HCT116 (cell line): ENCODE data around the gene HSDL2. TPM values are rescaled to one million over a fixed set of nuclear protein-coding genes. Genes with fewer than 3 reads are reported as not detected.

Experiments used
- ATAC-seq: fragments of 200-7000 bp; cut with Tn5 transposase; 2 replicates; pipeline ENCODE4 v1.9.1; 2020; ENCODE audit warnings: mild to moderate bottlenecking, moderate library complexity
- BruUV-seq: library from RNA; stranded (reverse); fragments of 400-500 nt; replicated peaks from 2 replicates; lab custom pipeline; 2021; lab: Mats Ljungman, UMichigan
- CTCF ChIA-PET: fragments of 300-600 bp; sonication (Branson Sonifier 250); formaldehyde crosslinking; loops from one replicate; lab custom pipeline; 2021; ENCODE audit warnings: antibody characterized with exemption; lab: Charles Lee
- POLR2A ChIA-PET: fragments of 300-600, 350-600 bp; sonication (Branson Sonifier 250); formaldehyde crosslinking; loops from one replicate; lab custom pipeline; 2021; ENCODE audit warnings: antibody characterized with exemption; lab: Charles Lee
- RAD21 ChIA-PET, 2 experiments: fragments of 300-600 bp; sonication (Branson Sonifier 250); formaldehyde crosslinking; loops; one replicate each; lab custom pipeline; 2023; ENCODE audit warnings: low total read pairs in 2 of 2; ENCODE audit not compliant: uncharacterized antibody in 2 of 2, unreplicated experiment in 2 of 2, low non-redundant PET in 1 of 2; lab: Charles Lee
- DNase-seq: peaks from one replicate; pipeline ENCODE4 v3.0.0-alpha.2; 2010; ENCODE audit warnings: low read depth, low spot score
- H2AFZ ChIP-seq: fragments of 200-600 bp; shearing (Covaris generic), sonication (generic); 2 replicates; pipeline ENCODE4 v1.6.1; 2017; ENCODE audit warnings: low read depth, mixed run types, mixed read lengths, antibody characterized with exemption, low read length; ENCODE audit not compliant: poor library complexity, severe bottlenecking
- H3K27ac ChIP-seq: 2 replicates; pipeline ENCODE4 v1.5.1; 2012; ENCODE audit warnings: low read depth, low read length
- H3K27me3 ChIP-seq: fragments of 200-600 bp; sonication (generic); 2 replicates; pipeline ENCODE4 v1.6.1; 2016; ENCODE audit warnings: mixed run types, low read length, mixed read lengths; ENCODE audit not compliant: insufficient read depth
- H3K36me3 ChIP-seq, 2 experiments: fragments of 200-500 bp in 1 of 2; fragments of 200-600 bp in 1 of 2; sonication (Bioruptor generic) in 1 of 2; sonication (generic) in 1 of 2; 2 replicates each; pipeline versions ENCODE4 v1.5.1 to v1.6.1; 2014 to 2016; ENCODE audit warnings: low read length in 2 of 2, inconsistent platforms in 1 of 2, mixed read lengths in 1 of 2, mixed run types in 1 of 2; ENCODE audit not compliant: insufficient read depth in 2 of 2, control insufficient read depth in 1 of 2
- H3K4me1 ChIP-seq, 2 experiments: fragments of 200-600 bp in 1 of 2; sonication (generic) in 1 of 2; 2 replicates each; pipeline versions ENCODE4 v1.5.1 to v1.6.1; 2012 to 2017; ENCODE audit warnings: low read length in 2 of 2, inconsistent platforms in 1 of 2, mild to moderate bottlenecking in 1 of 2, mixed read lengths in 1 of 2, mixed run types in 1 of 2, moderate library complexity in 1 of 2; ENCODE audit not compliant: insufficient read depth in 2 of 2, control insufficient read depth in 1 of 2
- H3K4me2 ChIP-seq: fragments of 200-600 bp; sonication (generic); 2 replicates; pipeline ENCODE4 v1.6.1; 2017; ENCODE audit warnings: mixed run types, low read length, mixed read lengths
- H3K4me3 ChIP-seq, 2 experiments: fragments of 200-600 bp in 1 of 2; sonication (generic) in 1 of 2; replicated peaks in 1 of 2; 2 replicates each; pipeline ENCODE4 v1.5.1; 2011 to 2016; ENCODE audit warnings: low read length in 2 of 2, control low read depth in 1 of 2, low read depth in 1 of 2, mild to moderate bottlenecking in 1 of 2, mixed read lengths in 1 of 2, mixed run types in 1 of 2
- H3K79me2 ChIP-seq: fragments of 200-600 bp; sonication (generic); 2 replicates; pipeline ENCODE4 v1.6.1; 2017; ENCODE audit warnings: mild to moderate bottlenecking, mixed run types, low read length, moderate library complexity, mixed read lengths; ENCODE audit not compliant: insufficient read depth
- H3K9ac ChIP-seq: fragments of 200-600 bp; sonication (generic); 2 replicates; pipeline ENCODE4 v1.6.1; 2016; ENCODE audit warnings: low read length, mixed read lengths
- H3K9me2 ChIP-seq: fragments of 200-600 bp; sonication (generic), shearing (Covaris generic); 2 replicates; pipeline ENCODE4 v1.6.1; 2017; ENCODE audit warnings: mixed run types, mild to moderate bottlenecking, moderate library complexity; ENCODE audit not compliant: insufficient read depth
- H3K9me3 ChIP-seq, 2 experiments: fragments of 200-500 bp in 1 of 2; fragments of 200-600 bp in 1 of 2; sonication (Bioruptor generic) in 1 of 2; sonication (generic) in 1 of 2; 2 replicates each; pipeline ENCODE4 v1.6.1; 2014 to 2017; ENCODE audit warnings: low read length in 2 of 2, mixed read lengths in 2 of 2, inconsistent platforms in 1 of 2, low read depth in 1 of 2, mild to moderate bottlenecking in 1 of 2, mixed run types in 1 of 2, moderate library complexity in 1 of 2; ENCODE audit not compliant: control insufficient read depth in 1 of 2, insufficient read depth in 1 of 2
- H4K20me1 ChIP-seq: fragments of 200-600 bp; sonication (generic), shearing (Covaris generic); 2 replicates; pipeline ENCODE4 v1.6.1; 2017; ENCODE audit warnings: mixed run types, mild to moderate bottlenecking, moderate library complexity; ENCODE audit not compliant: insufficient read depth
- CBX3 ChIP-seq: IDR thresholded peaks from 2 replicates; pipeline ENCODE4 v1.6.1; 2012; ENCODE audit warnings: low read depth
- CTCF ChIP-seq, 3 experiments: fragments of 200-600 bp in 1 of 3; sonication (generic) in 1 of 3; IDR thresholded peaks in 2 of 3; conservative IDR thresholded peaks in 1 of 3; 2 replicates each; pipeline ENCODE4 v1.5.1; 2012 to 2017; ENCODE audit warnings: low read depth in 2 of 3, low read length in 2 of 3, antibody characterized with exemption in 1 of 3, borderline replicate concordance in 1 of 3, control low read depth in 1 of 3, mild to moderate bottlenecking in 1 of 3, mixed read lengths in 1 of 3, mixed run types in 1 of 3, moderate library complexity in 1 of 3; ENCODE audit not compliant: insufficient read depth in 1 of 3
- EGR1 ChIP-seq: IDR thresholded peaks from 2 replicates; pipeline ENCODE4 v1.6.1; 2012; ENCODE audit warnings: low read depth
- JUND ChIP-seq: IDR thresholded peaks from 2 replicates; pipeline ENCODE4 v1.6.1; 2012
- POLR2A ChIP-seq: IDR thresholded peaks from 2 replicates; pipeline ENCODE4 v1.7.0; 2011; ENCODE audit warnings: borderline replicate concordance; ENCODE audit not compliant: insufficient read depth, insufficient read length; ENCODE audit errors: extremely low read depth
- SIN3A ChIP-seq: IDR thresholded peaks from 2 replicates; pipeline ENCODE4 v1.6.1; 2012; ENCODE audit warnings: low read depth
- SRF ChIP-seq: IDR thresholded peaks from 2 replicates; pipeline ENCODE4 v1.6.1; 2012; ENCODE audit warnings: low read depth
- ZBTB33 ChIP-seq: IDR thresholded peaks from 2 replicates; pipeline ENCODE4 v1.6.1; 2011; ENCODE audit warnings: mild to moderate bottlenecking, low read length, moderate library complexity; ENCODE audit not compliant: insufficient replicate concordance; ENCODE audit errors: extremely low read depth
- ZFX ChIP-seq: fragments of 450-650 bp; IDR thresholded peaks from 2 replicates; pipeline ENCODE4 v1.6.1; 2017
- intact Hi-C: fragments of 100-400 bp; cut with micrococcal nuclease; formaldehyde crosslinking; loops from 2 replicates; pipeline ENCODE4 v1.10.0; 2022
- total RNA-seq: library from RNA; stranded (reverse); gene quantifications from one replicate; pipeline ENCODE4 v1.2.1, GENCODE V29; 2021; ENCODE audit not compliant: unreplicated experiment
- TF ChIP-seq, protein P1 (sequence below): IDR thresholded peaks from 2 replicates; pipeline ENCODE4 v1.6.1; 2012

The HSDL2 gene
- total RNA-seq, 1 experiment from 2014 or later, result 33.9 TPM

DNA sequence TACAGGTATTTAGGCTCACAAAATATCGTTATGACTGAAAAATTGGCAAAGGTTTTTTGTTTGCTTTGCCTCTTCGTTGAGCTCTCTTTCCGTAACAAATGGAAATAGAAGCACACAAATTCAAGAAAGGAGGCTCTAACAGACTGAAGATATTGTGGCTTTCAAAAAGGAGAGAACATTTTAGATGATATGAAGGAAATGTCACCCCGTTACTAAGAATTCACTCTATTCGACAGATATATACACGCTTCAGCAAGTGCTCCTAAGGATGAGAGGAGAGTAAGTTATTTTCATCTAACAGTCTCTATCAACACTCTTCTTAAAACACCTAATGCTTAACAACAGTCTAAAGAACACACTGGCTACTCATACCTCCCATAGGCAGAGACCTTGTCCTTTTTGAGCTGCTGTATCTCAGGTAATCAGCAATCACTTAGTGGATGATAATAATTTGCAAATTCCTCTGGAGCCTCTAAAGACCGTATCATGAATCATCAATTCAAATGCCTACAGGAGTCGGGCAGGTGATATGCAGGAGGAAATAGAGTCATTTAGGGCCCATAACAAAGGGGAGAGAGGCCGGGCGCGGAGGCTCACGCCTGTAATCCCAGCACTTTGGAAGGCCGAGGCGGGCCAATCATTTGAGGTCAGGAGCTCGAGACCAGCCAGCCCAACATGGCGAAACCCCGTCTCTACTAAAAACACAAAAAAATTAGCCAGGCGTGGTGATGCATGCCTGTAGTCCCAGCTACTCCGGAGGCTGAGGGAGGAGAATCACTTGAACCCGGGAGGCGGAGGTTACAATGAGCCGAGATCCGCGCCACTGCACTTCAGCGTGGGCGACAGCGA lies 1.4 kb upstream of the HSDL2 start:
- intact Hi-C loops, result loop anchor here (1.0 kb wide), 1 partner anchor 45 kb away; the partner anchor contains the start of gene PTBP3
- Histone ChIP-seq H3K4me1 (peaks cover 7 to 12% of the 10 kb centered on the region in 2 experiments; a peak in 3 of 4 replicates), H2AFZ (peak overlapping the region; percentile 42), H3K9me2 (no peaks in the 10 kb centered on the region), H3K9ac (peak overlapping the region; percentile 90), H4K20me1 (no peaks in the 10 kb centered on the region), H3K27ac (peak overlapping the region; percentile 92), H3K9me3 (no peaks in the 10 kb centered on the region), H3K79me2 (peaks cover 30% of the 10 kb centered on the region), H3K27me3 (no peaks in the 10 kb centered on the region), H3K4me3 (peak overlapping the region; percentile 86 to 92), H3K4me2 (peak overlapping the region; percentile 86), H3K36me3 (no peaks in the 10 kb centered on the region)
- ChIA-PET POLR2A (interaction anchor here (0.9 to 1.9 kb wide), 12 partner anchors 12 to 340 kb away, joined by 3 to 12 read pairs (median 4); partner anchors contain the start of genes INIP, KIAA1958 and PTBP3), CTCF (interaction anchor here (1.3 to 2.0 kb wide), 5 partner anchors 9 to 441 kb away, joined by 4 to 12 read pairs (median 8); no protein-coding TSS in a partner anchor), RAD21 (interaction anchor here in 1 of 2 experiments (0.7 kb wide), 1 partner anchor 108 kb away, joined by 8 read pairs; the partner anchor contains the start of gene KIAA1958)
- no TSS peak for BruUV-seq
- peak; percentile 57 for TF ChIP-seq EGR1
- no peak for TF ChIP-seq JUND
- ATAC-seq, result no peak
- DNase-seq, result no peak

DNA sequence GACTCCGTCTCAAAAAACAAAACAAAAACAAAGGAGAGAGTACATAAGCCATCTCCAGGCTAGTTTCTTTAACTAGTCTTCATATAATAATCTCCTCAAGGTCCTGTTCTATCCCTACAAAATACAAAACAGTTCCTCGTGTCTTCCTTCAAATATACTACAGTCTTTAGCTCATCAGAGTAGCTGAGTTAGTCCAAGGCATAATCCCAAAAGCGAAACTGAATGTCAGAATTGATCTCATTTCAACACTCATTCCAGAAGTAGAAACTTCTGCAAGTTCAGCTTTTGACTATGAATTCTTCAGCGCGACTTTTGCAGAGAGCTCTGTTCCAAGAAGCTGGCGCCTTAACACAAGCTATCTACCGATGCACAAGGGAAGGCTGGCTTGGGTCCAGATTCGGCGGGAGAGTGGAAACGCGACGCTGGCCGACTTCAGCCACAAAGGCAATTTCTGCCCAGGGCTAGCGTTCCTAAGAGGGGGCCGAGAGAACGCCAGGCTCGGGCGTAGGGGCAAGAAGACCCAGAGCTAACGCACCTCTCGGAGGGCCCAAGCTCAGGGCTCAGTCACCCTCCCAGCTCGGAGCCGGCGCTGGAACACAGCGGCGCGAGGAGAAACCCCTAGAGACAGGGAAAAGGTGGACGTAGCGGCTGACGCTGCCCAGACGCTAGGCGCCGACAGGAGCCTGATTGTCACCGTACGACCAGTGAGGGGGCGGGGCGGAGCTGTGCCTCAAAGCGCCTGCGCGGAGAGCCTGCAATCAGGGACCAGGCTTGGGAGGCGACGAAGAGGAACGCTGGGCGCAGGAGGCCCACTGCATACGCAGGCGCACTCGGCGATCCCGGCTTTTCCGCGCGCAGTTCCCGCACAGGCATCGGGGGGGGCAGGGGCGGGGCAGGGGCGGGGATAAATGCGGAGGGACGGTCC lies 469 bp upstream of the HSDL2 start:
- peak overlapping the region; percentile 90 for H3K9ac ChIP-seq
- ChIA-PET RAD21 (interaction anchor here (0.6 to 1.4 kb wide), 3 partner anchors 107 to 267 kb away, joined by 3 to 8 read pairs (median 4); partner anchors contain the start of gene KIAA1958 (in 1 of the 2)), POLR2A (interaction anchor here (0.9 to 1.9 kb wide), 16 partner anchors 9 to 339 kb away, joined by 3 to 12 read pairs (median 4); partner anchors contain the start of genes INIP, KIAA1958 and PTBP3), CTCF (interaction anchor here (0.5 to 2.0 kb wide), 10 partner anchors 9 to 440 kb away, joined by 3 to 12 read pairs (median 4); partner anchors contain the start of gene PTBP3)
- peak overlapping the region; percentile 42 for H2AFZ ChIP-seq
- H3K4me2 ChIP-seq, result peak overlapping the region; percentile 86
- H3K9me2 ChIP-seq, result no peaks in the 10 kb centered on the region
- no peaks in the 10 kb centered on the region for H3K36me3 ChIP-seq
- H3K27me3 ChIP-seq, result no peaks in the 10 kb centered on the region
- no peaks in the 10 kb centered on the region for H4K20me1 ChIP-seq
- TSS peak; percentile 73 for BruUV-seq
- peaks cover 7 to 12% of the 10 kb centered on the region in 2 experiments; a peak in 3 of 4 replicates for H3K4me1 ChIP-seq
- peak overlapping the region; percentile 86 to 92 for H3K4me3 ChIP-seq
- H3K79me2 ChIP-seq, result peaks cover 39% of the 10 kb centered on the region
- intact Hi-C loops, result loop anchor here (1.0 kb wide), 1 partner anchor 46 kb away; the partner anchor contains the start of gene PTBP3
- peak; percentile 96 for DNase-seq
- no peaks in the 10 kb centered on the region for H3K9me3 ChIP-seq
- H3K27ac ChIP-seq, result peak overlapping the region; percentile 92
- ATAC-seq, result peak; percentile 94
- peak; percentile 4 for TF ChIP-seq ZBTB33
- peak; percentile 82; the same call in 1 of the 2 replicates for TF ChIP-seq SIN3A
- no peak for TF ChIP-seq SRF
- TF ChIP-seq, protein P1, sequence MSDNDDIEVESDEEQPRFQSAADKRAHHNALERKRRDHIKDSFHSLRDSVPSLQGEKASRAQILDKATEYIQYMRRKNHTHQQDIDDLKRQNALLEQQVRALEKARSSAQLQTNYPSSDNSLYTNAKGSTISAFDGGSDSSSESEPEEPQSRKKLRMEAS, result peak; percentile 62; the same call in 1 of the 2 replicates
- peak; percentile 65; the same call in 1 of the 2 replicates for TF ChIP-seq CBX3
- TF ChIP-seq CTCF (IDR thresholded peaks at IDR 0.05 in 2 of 3, conservative IDR thresholded peaks at IDR 0.05 in 1 of 3; ENCODE audit: borderline replicate concordance in 1 of 3, insufficient read depth in 1 of 3, low read depth in 2 of 3, low read length in 2 of 3), result no peak
- no peak for TF ChIP-seq ZFX
- TF ChIP-seq POLR2A, result peak; percentile 85
